ENCODE data around the gene SNRPN. TPM values are rescaled to one million over a fixed set of nuclear protein-coding genes. Genes with fewer than 3 reads are reported as not detected.

SNRPN gene
- total RNA-seq, 1 experiment from 2014 or later = 900 TPM

- H4K20me1 ChIP-seq (ENCODE audit: control insufficient read depth, insufficient read depth, insufficient read length) = no peaks in the 10 kb centered on the region
Observed at GRCh38 chr15:24916305-24917009, 38.3 kb upstream of the SNRPN start.

More at GRCh38 chr15:24916305-24917009, 38.3 kb upstream of the SNRPN start:
- TF ChIP-seq CTCF (conservative IDR thresholded peaks at IDR 0.05) = no peak
- Histone ChIP-seq H2BK120ac (ENCODE audit: low read depth, low read length, poor library complexity, severe bottlenecking) (no peak overlapping the region), H4K91ac (ENCODE audit: insufficient read length, low read depth, low read length) (no peak overlapping the region), H3K9me3 (ENCODE audit: control insufficient read depth, low read depth, low read length) (peaks cover 8% of the 10 kb centered on the region), H3K23me2 (ENCODE audit: insufficient read length, low read depth, low read length, poor library complexity, severe bottlenecking) (no peaks in the 10 kb centered on the region), H3K27ac (ENCODE audit: insufficient read length, low read depth, low read length) (no peak overlapping the region), H3T11ph (ENCODE audit: low read length) (no peak overlapping the region), H2BK5ac (ENCODE audit: insufficient read length, low read length) (no peak overlapping the region), H3K79me2 (ENCODE audit: insufficient read depth, low read length) (no peaks in the 10 kb centered on the region), H3K4me1 (ENCODE audit: insufficient read depth, low read length) (peaks cover 2% of the 10 kb centered on the region; the same call in 1 of the 2 replicates), H3K4me2 (ENCODE audit: insufficient read depth, insufficient read length, low read length) (no peak overlapping the region), H2AFZ (ENCODE audit: low read length) (no peak overlapping the region), H2BK20ac (ENCODE audit: low read depth, low read length, poor library complexity, severe bottlenecking) (no peak overlapping the region), H2BK15ac (ENCODE audit: low read depth, low read length) (no peak overlapping the region), H3K4ac (ENCODE audit: low read depth, low read length) (no peak overlapping the region), H4K5ac (ENCODE audit: insufficient read length, low read depth, low read length) (no peak overlapping the region), H2AK5ac (ENCODE audit: insufficient read length, low read length) (no peak overlapping the region), H3K23ac (ENCODE audit: insufficient read length, low read depth, low read length) (no peak overlapping the region), H3K79me1 (ENCODE audit: insufficient read depth, low read depth, low read length, poor library complexity, severe bottlenecking) (no peaks in the 10 kb centered on the region), H3K14ac (ENCODE audit: insufficient read depth, low read length) (no peak overlapping the region), H3K27me3 (ENCODE audit: insufficient read depth, low read length) (no peaks in the 10 kb centered on the region), H3K9ac (ENCODE audit: extremely low read depth, insufficient read length, low read length) (no peak overlapping the region), H3K18ac (ENCODE audit: insufficient read length, low read depth, low read length) (no peak overlapping the region), H4K8ac (replicated peaks; ENCODE audit: insufficient read length, low read depth, low read length) (no peak overlapping the region), H2BK12ac (ENCODE audit: insufficient read length, low read depth, low read length) (no peak overlapping the region), H3K56ac (ENCODE audit: insufficient read length, low read depth, low read length) (no peak overlapping the region)
- Mint-ChIP-seq H3K36me3 (ENCODE audit: insufficient read depth in 1 of 3, low read depth in 3 of 3) (peaks cover 13 to 17% (median 14%) of the 10 kb centered on the region in 3 experiments), H3K4me3 (no peak overlapping the region), H3K9me3 (peaks cover 63 to 78% of the 10 kb centered on the region in 2 experiments), H3K27ac (no peak overlapping the region; a peak in 1 of 7 replicates), H3K4me1 (peaks cover 28 to 29% of the 10 kb centered on the region in 2 experiments), H3K27me3 (ENCODE audit: low read depth) (no peaks in the 10 kb centered on the region)
- 100% methylated on average over 4 of the region's 8 CpGs for WGBS (ENCODE audit: extremely low coverage, insufficient read length, low lambda C conversion rate)
- DNase-seq = no peak

All from H9 (cell line).